Karpas-422 (cell line): ENCODE data around the gene HIP1. TPM values are rescaled to one million over a fixed set of nuclear protein-coding genes. Genes with fewer than 3 reads are reported as not detected.
"Not testable (repeated sequence)": the region's sequence is repeated elsewhere in the genome, so short reads cannot be mapped to it uniquely, and the experiment has no call there.

Source experiments
- DNase-seq: peaks from one replicate; pipeline ENCODE4 v3.0.0-alpha.2; 2015
- H2AFZ ChIP-seq: fragments of 200-600 bp; sonication (generic); 2 replicates; pipeline ENCODE4 v1.6.1; 2014; ENCODE audit warnings: antibody characterized with exemption, low read length, mixed read lengths
- H3K27ac ChIP-seq: fragments of 200-600 bp; sonication (generic); 2 replicates; pipeline ENCODE4 v1.5.1; 2014; ENCODE audit warnings: mild to moderate bottlenecking, low read length, moderate library complexity
- H3K27me3 ChIP-seq: fragments of 200-600 bp; sonication (generic); 2 replicates; pipeline ENCODE4 v1.6.1; 2014; ENCODE audit warnings: low read length, mixed read lengths
- H3K36me3 ChIP-seq: fragments of 200-600 bp; sonication (generic); 2 replicates; pipeline ENCODE4 v1.6.1; 2014; ENCODE audit warnings: low read length, mixed read lengths; ENCODE audit not compliant: insufficient read depth
- H3K4me1 ChIP-seq: fragments of 200-600 bp; sonication (generic); 2 replicates; pipeline ENCODE4 v1.6.1; 2014; ENCODE audit warnings: mild to moderate bottlenecking, low read length, mixed read lengths
- H3K4me2 ChIP-seq: fragments of 200-600 bp; sonication (generic); 2 replicates; pipeline ENCODE4 v1.6.1; 2014; ENCODE audit warnings: low read length, low read depth, mild to moderate bottlenecking; ENCODE audit not compliant: poor library complexity, severe bottlenecking
- H3K4me3 ChIP-seq: fragments of 200-600 bp; sonication (generic); 2 replicates; pipeline ENCODE4 v1.5.1; 2014; ENCODE audit warnings: mild to moderate bottlenecking, antibody characterized with exemption, low read length, mixed read lengths
- H3K79me2 ChIP-seq: fragments of 200-600 bp; sonication (generic); 2 replicates; pipeline ENCODE4 v1.6.1; 2014; ENCODE audit warnings: mild to moderate bottlenecking, low read length, mixed read lengths
- H3K9ac ChIP-seq: fragments of 200-600 bp; sonication (generic); 2 replicates; pipeline ENCODE4 v1.6.0; 2014; ENCODE audit warnings: low read length
- H3K9me2 ChIP-seq: fragments of 200-600 bp; sonication (generic), shearing (Covaris generic); replicated peaks from 2 replicates; pipeline ENCODE4 v1.6.0; 2014; ENCODE audit warnings: mild to moderate bottlenecking, low read length, moderate library complexity; ENCODE audit not compliant: insufficient read depth
- H3K9me3 ChIP-seq: fragments of 300-700, 200-600 bp; sonication (generic); 2 replicates; pipeline ENCODE4 v1.6.1; 2014; ENCODE audit warnings: low read length, mixed read lengths
- H4K20me1 ChIP-seq: fragments of 200-600 bp; sonication (generic); 2 replicates; pipeline ENCODE4 v1.6.1; 2014; ENCODE audit warnings: mild to moderate bottlenecking, antibody characterized with exemption, low read length, low read depth; ENCODE audit not compliant: insufficient read depth
- total RNA-seq: library from RNA; depleted of rRNA; stranded (reverse); fragments of >200 nt; shearing (Covaris generic); gene quantifications from 2 replicates; pipeline ENCODE4 v1.2.3, GENCODE V29; 2014; ENCODE audit warnings: low replicate concordance

HIP1 gene
- total RNA-seq, 1 experiment from 2014 or later = 0.34 TPM

GRCh38 chr7:75687246-75688088 is 51.3 kb downstream of the HIP1 start:
- H3K36me3 ChIP-seq = no peaks in the 10 kb centered on the region
- H4K20me1 ChIP-seq = no peaks in the 10 kb centered on the region
- no peaks in the 10 kb centered on the region for H3K9me3 ChIP-seq
- no peaks in the 10 kb centered on the region for H3K27me3 ChIP-seq
- no peak overlapping the region for H3K9ac ChIP-seq
- H3K4me2 ChIP-seq = no peak overlapping the region
- no peaks in the 10 kb centered on the region for H3K79me2 ChIP-seq
- H3K27ac ChIP-seq = no peak overlapping the region
- no peak overlapping the region for H2AFZ ChIP-seq
- DNase-seq = no peak
- H3K9me2 ChIP-seq = no peaks in the 10 kb centered on the region
- peaks cover 6% of the 10 kb centered on the region for H3K4me1 ChIP-seq
- no peak overlapping the region for H3K4me3 ChIP-seq

- no peak overlapping the region for H3K4me2 ChIP-seq
- peaks cover 6% of the 10 kb centered on the region for H3K4me1 ChIP-seq
- H3K36me3 ChIP-seq = no peaks in the 10 kb centered on the region
- H3K79me2 ChIP-seq = no peaks in the 10 kb centered on the region
- no peak overlapping the region for H3K9ac ChIP-seq
- no peak overlapping the region for H3K4me3 ChIP-seq
- no peaks in the 10 kb centered on the region for H3K9me3 ChIP-seq
- no peak overlapping the region for H3K27ac ChIP-seq
- no peaks in the 10 kb centered on the region for H4K20me1 ChIP-seq
- H2AFZ ChIP-seq = no peak overlapping the region
- no peaks in the 10 kb centered on the region for H3K27me3 ChIP-seq
- DNase-seq = no peak
- no peaks in the 10 kb centered on the region for H3K9me2 ChIP-seq
These were observed 52.2 kb downstream of the HIP1 start for GRCh38 chr7:75686551-75686950.

- DNase-seq, H3K27me3 ChIP-seq, H3K4me1 ChIP-seq, H3K9me3 ChIP-seq, H3K9ac ChIP-seq, H3K36me3 ChIP-seq, H3K4me2 ChIP-seq, H3K27ac ChIP-seq, H3K9me2 ChIP-seq, H3K79me2 ChIP-seq, H3K4me3 ChIP-seq, H2AFZ ChIP-seq, H4K20me1 ChIP-seq: not testable (repeated sequence)
These were observed 56.7 kb downstream of the HIP1 start for GRCh38 chr7:75682052-75682451.

GRCh38 chr7:75679060-75679459 is 59.7 kb downstream of the HIP1 start:
- Histone ChIP-seq H3K9me2 (no peaks in the 10 kb centered on the region), H3K27me3 (no peaks in the 10 kb centered on the region), H3K36me3 (no peaks in the 10 kb centered on the region), H3K79me2 (no peaks in the 10 kb centered on the region), H3K4me3 (no peak overlapping the region), H3K27ac (no peak overlapping the region), H3K9me3 (no peaks in the 10 kb centered on the region), H4K20me1 (no peaks in the 10 kb centered on the region), H3K9ac (no peak overlapping the region), H3K4me2 (no peak overlapping the region), H2AFZ (no peak overlapping the region), H3K4me1 (no peaks in the 10 kb centered on the region)
- DNase-seq = no peak

GRCh38 chr7:75669579-75669978 is 69.2 kb downstream of the HIP1 start:
- H3K79me2 ChIP-seq = no peaks in the 10 kb centered on the region
- H3K9me2 ChIP-seq = no peaks in the 10 kb centered on the region
- no peaks in the 10 kb centered on the region for H3K4me1 ChIP-seq
- no peaks in the 10 kb centered on the region for H4K20me1 ChIP-seq
- no peak overlapping the region for H3K27ac ChIP-seq
- no peak overlapping the region for H3K4me3 ChIP-seq
- DNase-seq = no peak
- H2AFZ ChIP-seq = no peak overlapping the region
- no peak overlapping the region for H3K9ac ChIP-seq
- H3K36me3 ChIP-seq = no peaks in the 10 kb centered on the region
- H3K9me3 ChIP-seq = no peaks in the 10 kb centered on the region
- no peak overlapping the region for H3K4me2 ChIP-seq
- no peaks in the 10 kb centered on the region for H3K27me3 ChIP-seq

- no peak overlapping the region for H3K4me3 ChIP-seq
- H3K4me2 ChIP-seq = no peak overlapping the region
- peaks cover 2% of the 10 kb centered on the region for H3K4me1 ChIP-seq
- H3K79me2 ChIP-seq = no peaks in the 10 kb centered on the region
- H3K9me3 ChIP-seq = no peaks in the 10 kb centered on the region
- no peak overlapping the region for H3K27ac ChIP-seq
- no peak for DNase-seq
- H2AFZ ChIP-seq = no peak overlapping the region
- H3K36me3 ChIP-seq = no peaks in the 10 kb centered on the region
- H3K9ac ChIP-seq = no peak overlapping the region
- no peaks in the 10 kb centered on the region for H4K20me1 ChIP-seq
- H3K27me3 ChIP-seq = no peaks in the 10 kb centered on the region
- H3K9me2 ChIP-seq = no peaks in the 10 kb centered on the region
These were observed 70.8 kb downstream of the HIP1 start for GRCh38 chr7:75667938-75668337.

GRCh38 chr7:75663302-75663907 is 75.3 kb downstream of the HIP1 start:
- H3K9ac ChIP-seq = no peak overlapping the region

GRCh38 chr7:75662579-75663301 is 76.0 kb downstream of the HIP1 start:
- no peak for DNase-seq
- Histone ChIP-seq H2AFZ (no peak overlapping the region), H3K4me2 (peak overlapping the region; percentile 1), H3K79me2 (no peaks in the 10 kb centered on the region), H3K4me3 (no peak overlapping the region), H3K4me1 (peaks cover 4% of the 10 kb centered on the region), H3K9ac (no peak overlapping the region), H3K36me3 (no peaks in the 10 kb centered on the region), H3K9me2 (no peaks in the 10 kb centered on the region), H3K9me3 (no peaks in the 10 kb centered on the region), H3K27ac (no peak overlapping the region), H4K20me1 (no peaks in the 10 kb centered on the region), H3K27me3 (no peaks in the 10 kb centered on the region)

More at GRCh38 chr7:75663302-75663907, 75.3 kb downstream of the HIP1 start:
- Histone ChIP-seq H3K36me3 (no peaks in the 10 kb centered on the region), H3K27me3 (no peaks in the 10 kb centered on the region), H3K9me3 (no peaks in the 10 kb centered on the region), H3K27ac (no peak overlapping the region), H3K79me2 (no peaks in the 10 kb centered on the region), H3K4me2 (no peak overlapping the region), H3K4me3 (no peak overlapping the region), H3K9me2 (no peaks in the 10 kb centered on the region), H2AFZ (no peak overlapping the region), H4K20me1 (no peaks in the 10 kb centered on the region), H3K4me1 (peaks cover 4% of the 10 kb centered on the region)
- no peak for DNase-seq
